Epithelial cell of proximal tubule (primary cell): Measurements from ENCODE around the gene ADAMTS12. TPM values are rescaled to one million over a fixed set of nuclear protein-coding genes. Genes with fewer than 3 reads are reported as not detected.

ENCODE experiments used
- DNase-seq: peaks from one replicate; pipeline ENCODE4 v3.0.0-alpha.2; 2011; ENCODE audit warnings: low read depth
- H3K4me3 ChIP-seq: 2 replicates; pipeline ENCODE4 v1.5.1; 2011; ENCODE audit warnings: low read depth, mild to moderate bottlenecking, low read length
- CTCF ChIP-seq: conservative IDR thresholded peaks from 2 replicates; pipeline ENCODE4 v1.5.1; 2012; ENCODE audit warnings: low read depth, mild to moderate bottlenecking, low read length
- total RNA-seq: library from RNA; depleted of rRNA; stranded (reverse); fragments of >200 nt; gene quantifications from 2 replicates; pipeline ENCODE4 v1.2.3, GENCODE V29; 2015

Gene ADAMTS12
- total RNA-seq, 1 donor from 2014 or later: 2.1 TPM

- no peak for TF ChIP-seq CTCF
Measured at GRCh38 chr5:33840927-33841547, 50.8 kb downstream of the ADAMTS12 start.

GRCh38 chr5:33837301-33837700 lies 54.5 kb downstream of the ADAMTS12 start:
- no peak overlapping the region for H3K4me3 ChIP-seq
- TF ChIP-seq CTCF: no peak
- no peak for DNase-seq

More at GRCh38 chr5:33840927-33841547, 50.8 kb downstream of the ADAMTS12 start:
- DNase-seq: no peak
- H3K4me3 ChIP-seq: no peak overlapping the region

GRCh38 chr5:33834334-33834733 lies 57.5 kb downstream of the ADAMTS12 start:
- TF ChIP-seq CTCF: no peak
- no peak for DNase-seq
- H3K4me3 ChIP-seq: no peak overlapping the region

GRCh38 chr5:33833237-33833575 lies 58.6 kb downstream of the ADAMTS12 start:
- no peak overlapping the region for H3K4me3 ChIP-seq
- no peak for TF ChIP-seq CTCF

GRCh38 chr5:33832404-33833236 lies 59.2 kb downstream of the ADAMTS12 start:
- TF ChIP-seq CTCF: no peak
- no peak for DNase-seq
- H3K4me3 ChIP-seq: no peak overlapping the region

More at GRCh38 chr5:33833237-33833575, 58.6 kb downstream of the ADAMTS12 start:
- no peak for DNase-seq

GRCh38 chr5:33831041-33831440 lies 60.7 kb downstream of the ADAMTS12 start:
- DNase-seq: no peak
- no peak for TF ChIP-seq CTCF
- no peak overlapping the region for H3K4me3 ChIP-seq

- no peak for TF ChIP-seq CTCF
- H3K4me3 ChIP-seq: no peak overlapping the region
- DNase-seq: no peak
Measured at GRCh38 chr5:33829430-33829829, 62.4 kb downstream of the ADAMTS12 start.
